ENCODE measurements around the gene TMEM258.

- TF ChIP-seq, protein P1, sequence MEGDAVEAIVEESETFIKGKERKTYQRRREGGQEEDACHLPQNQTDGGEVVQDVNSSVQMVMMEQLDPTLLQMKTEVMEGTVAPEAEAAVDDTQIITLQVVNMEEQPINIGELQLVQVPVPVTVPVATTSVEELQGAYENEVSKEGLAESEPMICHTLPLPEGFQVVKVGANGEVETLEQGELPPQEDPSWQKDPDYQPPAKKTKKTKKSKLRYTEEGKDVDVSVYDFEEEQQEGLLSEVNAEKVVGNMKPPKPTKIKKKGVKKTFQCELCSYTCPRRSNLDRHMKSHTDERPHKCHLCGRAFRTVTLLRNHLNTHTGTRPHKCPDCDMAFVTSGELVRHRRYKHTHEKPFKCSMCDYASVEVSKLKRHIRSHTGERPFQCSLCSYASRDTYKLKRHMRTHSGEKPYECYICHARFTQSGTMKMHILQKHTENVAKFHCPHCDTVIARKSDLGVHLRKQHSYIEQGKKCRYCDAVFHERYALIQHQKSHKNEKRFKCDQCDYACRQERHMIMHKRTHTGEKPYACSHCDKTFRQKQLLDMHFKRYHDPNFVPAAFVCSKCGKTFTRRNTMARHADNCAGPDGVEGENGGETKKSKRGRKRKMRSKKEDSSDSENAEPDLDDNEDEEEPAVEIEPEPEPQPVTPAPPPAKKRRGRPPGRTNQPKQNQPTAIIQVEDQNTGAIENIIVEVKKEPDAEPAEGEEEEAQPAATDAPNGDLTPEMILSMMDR (IDR thresholded peaks at IDR 0.05; ENCODE audit: low read length): no peak
- no peak for TF ChIP-seq EZH2 (IDR thresholded peaks at IDR 0.05; ENCODE audit: borderline replicate concordance, low read length)
Observed at GRCh38 chr11:61832754-61833153, 40.4 kb upstream of the TMEM258 start.

All from OCI-LY1 (cell line).